Astrocyte (in vitro differentiated cells and primary cell): ENCODE data around the gene KEL. TPM values are rescaled to one million over a fixed set of nuclear protein-coding genes. Genes with fewer than 3 reads are reported as not detected.

Experiments used
- DNase-seq: peaks from one replicate; pipeline ENCODE4 v3.0.0-alpha.2; 2010; ENCODE audit warnings: low read depth
- FAIRE-seq: peaks from 2 replicates; lab custom pipeline; 2011; peaks lifted over from hg19 to GRCh38; lab: Jason Lieb, UNC
- H2AFZ ChIP-seq: 2 replicates; pipeline ENCODE4 v1.6.0; 2012; ENCODE audit warnings: low read depth, low read length, inconsistent platforms
- H3K27ac ChIP-seq: 2 replicates; pipeline ENCODE4 v1.5.1; 2011; ENCODE audit warnings: low read depth, low read length, inconsistent platforms
- H3K27me3 ChIP-seq: 2 replicates; pipeline ENCODE4 v1.6.0; 2011; ENCODE audit warnings: low read length, inconsistent platforms; ENCODE audit not compliant: insufficient read depth
- H3K36me3 ChIP-seq: 2 replicates; pipeline ENCODE4 v1.5.1; 2011; ENCODE audit warnings: low read length, inconsistent platforms; ENCODE audit not compliant: insufficient read depth
- H3K4me1 ChIP-seq: 2 replicates; pipeline ENCODE4 v1.5.1; 2011; ENCODE audit warnings: low read length, inconsistent platforms; ENCODE audit not compliant: insufficient read depth
- H3K4me2 ChIP-seq: 2 replicates; pipeline ENCODE4 v1.6.0; 2012; ENCODE audit warnings: low read length, inconsistent platforms
- H3K4me3 ChIP-seq: 2 replicates; pipeline ENCODE4 v1.5.1; 2011; ENCODE audit warnings: low read depth, mild to moderate bottlenecking, low read length, inconsistent platforms; ENCODE audit not compliant: insufficient read depth
- H3K79me2 ChIP-seq: 2 replicates; pipeline ENCODE4 v1.6.0; 2012; ENCODE audit warnings: mild to moderate bottlenecking, low read length, inconsistent platforms; ENCODE audit not compliant: insufficient read depth
- H3K9ac ChIP-seq: 2 replicates; pipeline ENCODE4 v1.6.0; 2012; ENCODE audit warnings: mild to moderate bottlenecking, low read length, inconsistent platforms
- H3K9me3 ChIP-seq: 2 replicates; pipeline ENCODE4 v1.5.1; 2012; ENCODE audit warnings: low read depth, mild to moderate bottlenecking, low read length, inconsistent platforms; ENCODE audit not compliant: insufficient read depth
- H4K20me1 ChIP-seq: 2 replicates; pipeline ENCODE4 v1.6.0; 2012; ENCODE audit warnings: low read length, inconsistent platforms; ENCODE audit not compliant: insufficient read depth
- H3K27ac Mint-ChIP-seq: one replicate; pipeline ENCODE4 v1.8.0; 2021; ENCODE audit warnings: mild to moderate bottlenecking, mixed read lengths; ENCODE audit not compliant: unreplicated experiment
- H3K27me3 Mint-ChIP-seq: one replicate; pipeline ENCODE4 v1.8.0; 2021; ENCODE audit warnings: low read depth, mixed read lengths; ENCODE audit not compliant: unreplicated experiment
- H3K36me3 Mint-ChIP-seq: one replicate; pipeline ENCODE4 v1.8.0; 2021; ENCODE audit warnings: low read depth, mixed read lengths; ENCODE audit not compliant: unreplicated experiment
- H3K4me1 Mint-ChIP-seq: one replicate; pipeline ENCODE4 v1.8.0; 2021; ENCODE audit warnings: low read depth, mixed read lengths; ENCODE audit not compliant: unreplicated experiment
- H3K4me3 Mint-ChIP-seq: one replicate; pipeline ENCODE4 v1.8.0; 2021; ENCODE audit warnings: mild to moderate bottlenecking, moderate library complexity, mixed read lengths; ENCODE audit not compliant: unreplicated experiment
- H3K9me3 Mint-ChIP-seq: one replicate; pipeline ENCODE4 v1.8.0; 2021; ENCODE audit warnings: mild to moderate bottlenecking, mixed read lengths; ENCODE audit not compliant: unreplicated experiment
- CTCF ChIP-seq: IDR thresholded peaks from 2 replicates; pipeline ENCODE4 v1.5.1; 2011; ENCODE audit warnings: low read depth, mild to moderate bottlenecking, inconsistent platforms, low read length, moderate library complexity; ENCODE audit not compliant: insufficient read depth
- EZH2 ChIP-seq: IDR thresholded peaks from 2 replicates; pipeline ENCODE4 v1.6.1; 2012; ENCODE audit warnings: mild to moderate bottlenecking, low read length, inconsistent platforms; ENCODE audit not compliant: insufficient read depth
- total RNA-seq: library from RNA; stranded (reverse); gene quantifications from 2 replicates; pipeline ENCODE4 v1.2.1, GENCODE V29; 2021

Gene KEL
- total RNA-seq, 1 donor from 2014 or later = not detected

- H3K27ac ChIP-seq = no peak overlapping the region
- no peak overlapping the region for H2AFZ ChIP-seq
- no peaks in the 10 kb centered on the region for H3K79me2 ChIP-seq
- H3K9me3 ChIP-seq = no peaks in the 10 kb centered on the region
- no peak overlapping the region for H3K9ac ChIP-seq
- no peaks in the 10 kb centered on the region for H3K27me3 ChIP-seq
- no peaks in the 10 kb centered on the region for H3K36me3 Mint-ChIP-seq
- FAIRE-seq (no peak), DNase-seq (no peak)
- no peaks in the 10 kb centered on the region for H3K36me3 ChIP-seq
- TF ChIP-seq CTCF (no peak), EZH2 (no peak)
- H3K9me3 Mint-ChIP-seq = no peaks in the 10 kb centered on the region
- no peaks in the 10 kb centered on the region for H3K4me1 Mint-ChIP-seq
- H3K4me3 ChIP-seq = no peak overlapping the region
- H3K4me2 ChIP-seq = no peak overlapping the region
- no peaks in the 10 kb centered on the region for H4K20me1 ChIP-seq
- no peaks in the 10 kb centered on the region for H3K4me1 ChIP-seq
- H3K27me3 Mint-ChIP-seq = peaks cover 21% of the 10 kb centered on the region
- no peak overlapping the region for H3K27ac Mint-ChIP-seq
- no peak overlapping the region for H3K4me3 Mint-ChIP-seq
These were observed 43.3 kb downstream of the KEL start for GRCh38 chr7:142918901-142919300.

- Mint-ChIP-seq H3K4me3 (no peak overlapping the region), H3K27me3 (peaks cover 14% of the 10 kb centered on the region), H3K9me3 (no peaks in the 10 kb centered on the region), H3K36me3 (no peaks in the 10 kb centered on the region), H3K4me1 (peaks cover 1% of the 10 kb centered on the region), H3K27ac (no peak overlapping the region)
- no peak overlapping the region for H3K9ac ChIP-seq
- H3K27ac ChIP-seq = no peak overlapping the region
- no peak overlapping the region for H2AFZ ChIP-seq
- no peak for FAIRE-seq
- no peaks in the 10 kb centered on the region for H3K9me3 ChIP-seq
- DNase-seq = no peak
- TF ChIP-seq EZH2 (no peak), CTCF (no peak)
- no peaks in the 10 kb centered on the region for H3K36me3 ChIP-seq
- no peaks in the 10 kb centered on the region for H3K27me3 ChIP-seq
- no peak overlapping the region for H3K4me3 ChIP-seq
- H3K4me2 ChIP-seq = no peak overlapping the region
- H4K20me1 ChIP-seq = no peaks in the 10 kb centered on the region
- no peaks in the 10 kb centered on the region for H3K79me2 ChIP-seq
- no peaks in the 10 kb centered on the region for H3K4me1 ChIP-seq
These were observed 44.7 kb downstream of the KEL start for GRCh38 chr7:142917447-142917846.

GRCh38 chr7:142916508-142916907 is 45.7 kb downstream of the KEL start:
- Histone ChIP-seq H3K9ac (no peak overlapping the region), H3K79me2 (no peaks in the 10 kb centered on the region), H2AFZ (no peak overlapping the region), H3K27ac (no peak overlapping the region), H3K9me3 (no peaks in the 10 kb centered on the region), H3K36me3 (no peaks in the 10 kb centered on the region), H3K4me1 (no peaks in the 10 kb centered on the region), H4K20me1 (no peaks in the 10 kb centered on the region), H3K27me3 (no peaks in the 10 kb centered on the region), H3K4me3 (no peak overlapping the region), H3K4me2 (no peak overlapping the region)
- DNase-seq (no peak), FAIRE-seq (no peak)
- Mint-ChIP-seq H3K9me3 (no peaks in the 10 kb centered on the region), H3K4me1 (peaks cover 1% of the 10 kb centered on the region), H3K4me3 (no peak overlapping the region), H3K27ac (no peak overlapping the region), H3K27me3 (peaks cover 17% of the 10 kb centered on the region), H3K36me3 (no peaks in the 10 kb centered on the region)
- no peak for TF ChIP-seq EZH2
- TF ChIP-seq CTCF = no peak
